GM12878 (cell line): Measurements from ENCODE around the gene FRMPD2. TPM values are rescaled to one million over a fixed set of nuclear protein-coding genes. Genes with fewer than 3 reads are reported as not detected.

Source experiments
- ATAC-seq: fragments of 200-7000 bp; cut with Tn5 transposase; 3 replicates; pipeline ENCODE4 v1.9.1; 2020; ENCODE audit warnings: mild to moderate bottlenecking, moderate library complexity
- BruUV-seq: library from RNA; stranded (reverse); fragments of 400-500 nt; replicated peaks from 2 replicates; lab custom pipeline; 2021; lab: Mats Ljungman, UMichigan
- CTCF ChIA-PET: fragments of 300-600 bp; sonication (Branson Sonifier 250); formaldehyde crosslinking; extraction: SDS; loops from one replicate; lab custom pipeline; 2021; ENCODE audit warnings: inconsistent platforms; lab: Yijun Ruan, JAX
- POLR2A ChIA-PET: fragments of 350-600 bp; formaldehyde crosslinking; extraction: SDS; loops from one replicate; lab custom pipeline; 2021; ENCODE audit warnings: inconsistent platforms; lab: Charles Lee
- RAD21 ChIA-PET: fragments of 300-600 bp; sonication (Branson Sonifier 250); formaldehyde crosslinking; loops from one replicate; lab custom pipeline; 2023; ENCODE audit warnings: antibody characterized with exemption; ENCODE audit not compliant: unreplicated experiment; lab: Charles Lee
- SMC1A ChIA-PET: fragments of 300-600 bp; sonication (Branson Sonifier 250); formaldehyde crosslinking; loops from one replicate; lab custom pipeline; 2023; ENCODE audit not compliant: unreplicated experiment, uncharacterized antibody; lab: Charles Lee
- DNase-seq: peaks from one replicate; pipeline ENCODE4 v3.0.0-alpha.2; 2011; ENCODE audit warnings: low read depth, low spot score
- FAIRE-seq: peaks from 3 replicates; lab custom pipeline; 2011; peaks lifted over from hg19 to GRCh38; lab: Jason Lieb, UNC
- H2AFZ ChIP-seq: 2 replicates; pipeline ENCODE4 v1.6.0; 2011; ENCODE audit warnings: low read depth, low read length, control low read depth; ENCODE audit not compliant: control insufficient read depth
- H3K27ac ChIP-seq: 2 replicates; pipeline ENCODE4 v1.5.1; 2011; ENCODE audit warnings: control low read depth; ENCODE audit not compliant: control insufficient read depth, insufficient read depth
- H3K27me3 ChIP-seq, 2 experiments: replicated peaks in 1 of 2; 2 replicates each; pipeline versions ENCODE4 v1.6.0 to v1.6.1; 2011; ENCODE audit warnings: low read length in 1 of 2; ENCODE audit not compliant: control insufficient read depth in 2 of 2, insufficient read depth in 2 of 2
- H3K36me3 ChIP-seq, 2 experiments: 2 replicates each; pipeline ENCODE4 v1.5.1; 2011; ENCODE audit warnings: low read length in 1 of 2; ENCODE audit not compliant: control insufficient read depth in 2 of 2, insufficient read depth in 2 of 2
- H3K4me1 ChIP-seq: 2 replicates; pipeline ENCODE4 v1.6.1; 2011; ENCODE audit warnings: mild to moderate bottlenecking, low read length, moderate library complexity, mixed read lengths; ENCODE audit not compliant: control insufficient read depth, insufficient read depth
- H3K4me2 ChIP-seq: 2 replicates; pipeline ENCODE4 v1.6.0; 2011; ENCODE audit warnings: control low read depth; ENCODE audit not compliant: control insufficient read depth, insufficient read depth
- H3K4me3 ChIP-seq: fragments of 200-600 bp; sonication (generic); 2 replicates; pipeline ENCODE4 v1.5.1; 2016
- H3K79me2 ChIP-seq: 2 replicates; pipeline ENCODE4 v1.6.0; 2011; ENCODE audit warnings: low read length; ENCODE audit not compliant: control insufficient read depth, insufficient read depth
- H3K9ac ChIP-seq: 2 replicates; pipeline ENCODE4 v1.8.0; 2011; ENCODE audit warnings: low read length, control low read depth, mixed read lengths; ENCODE audit not compliant: control insufficient read depth, insufficient read depth
- H3K9me3 ChIP-seq: replicated peaks from 3 replicates; pipeline ENCODE4 v1.5.1; 2011; ENCODE audit warnings: mild to moderate bottlenecking, low read length; ENCODE audit not compliant: control insufficient read depth, insufficient read depth
- H4K20me1 ChIP-seq: 2 replicates; pipeline ENCODE4 v1.6.0; 2011; ENCODE audit not compliant: control insufficient read depth, insufficient read depth
- CBX5 ChIP-seq: sonication (generic); IDR thresholded peaks from 2 replicates; pipeline ENCODE4 v1.6.1; 2016; ENCODE audit warnings: low read depth, moderate library complexity, mild to moderate bottlenecking, inconsistent platforms
- E4F1 ChIP-seq: fragments of 450-650 bp; IDR thresholded peaks from 2 replicates; pipeline ENCODE4 v1.6.1; 2018; ENCODE audit warnings: borderline replicate concordance, mild to moderate bottlenecking; ENCODE audit not compliant: partially characterized antibody
- MXI1 ChIP-seq: fragments of 150-350 bp; IDR thresholded peaks from 2 replicates; pipeline ENCODE4 v1.6.1; 2011; ENCODE audit warnings: low read depth, mild to moderate bottlenecking, inconsistent platforms, low read length, improper control_type of control experiment
- NFYA ChIP-seq: IDR thresholded peaks from 2 replicates; pipeline ENCODE4 v1.6.1; 2011; ENCODE audit warnings: low read depth, mild to moderate bottlenecking, low read length, improper control_type of control experiment, borderline replicate concordance
- PAX8 ChIP-seq: fragments of 450-650 bp; IDR thresholded peaks from 2 replicates; pipeline ENCODE4 v1.6.1; 2017; ENCODE audit warnings: mild to moderate bottlenecking, moderate library complexity
- POLR2AphosphoS2 ChIP-seq: IDR thresholded peaks from 2 replicates; pipeline ENCODE4 v1.6.1; 2011; ENCODE audit warnings: low read depth, mild to moderate bottlenecking, low read length, improper control_type of control experiment, moderate library complexity
- RAD51 ChIP-seq: fragments of 450-650 bp; IDR thresholded peaks from 2 replicates; pipeline ENCODE4 v1.6.1; 2016; ENCODE audit warnings: moderate library complexity, mild to moderate bottlenecking, inconsistent platforms
- RBBP5 ChIP-seq: fragments of 200-600 bp; sonication (generic); conservative IDR thresholded peaks from 2 replicates; pipeline ENCODE4 v1.6.1; 2016
- RUNX3 ChIP-seq: IDR thresholded peaks from 2 replicates; pipeline ENCODE4 v1.6.1; 2012; ENCODE audit warnings: low read length, inconsistent platforms
- SIX5 ChIP-seq: IDR thresholded peaks from 2 replicates; pipeline ENCODE4 v1.6.1; 2011; ENCODE audit warnings: mild to moderate bottlenecking, low read depth, low read length, moderate library complexity; ENCODE audit not compliant: severe bottlenecking
- SKIL ChIP-seq: fragments of 450-650 bp; IDR thresholded peaks from 2 replicates; pipeline ENCODE4 v1.6.1; 2017; ENCODE audit warnings: mild to moderate bottlenecking, low read depth, inconsistent platforms; ENCODE audit not compliant: poor library complexity, severe bottlenecking
- SMAD1 ChIP-seq: fragments of 450-650 bp; IDR thresholded peaks from 2 replicates; pipeline ENCODE4 v1.6.1; 2018; ENCODE audit warnings: mild to moderate bottlenecking, low read depth; ENCODE audit not compliant: partially characterized antibody
- SMARCA5 ChIP-seq: fragments of 450-650 bp; IDR thresholded peaks from 2 replicates; pipeline ENCODE4 v1.6.1; 2017; ENCODE audit warnings: mild to moderate bottlenecking
- TARDBP ChIP-seq: IDR thresholded peaks from 2 replicates; pipeline ENCODE4 v1.6.1; 2016; ENCODE audit warnings: borderline replicate concordance
- WGBS: methylation state at CpG from one replicate; pipeline ENCODE4 v1.1.6; 2016; ENCODE audit warnings: low lambda C conversion rate; ENCODE audit not compliant: insufficient replicate concordance, insufficient coverage; ENCODE audit errors: missing lambda C conversion rate; 5-methylcytosine and 5-hydroxymethylcytosine counted together
- in situ Hi-C: fragments of 300-500 bp; cut with MboI; formaldehyde crosslinking; loops from 9 replicates; pipeline ENCODE4 v1.14.3; 2018; ENCODE audit warnings: mixed read lengths
- intact Hi-C: fragments of 100-400 bp; cut with micrococcal nuclease; formaldehyde crosslinking; loops from one replicate; pipeline ENCODE4 v1.14.2; 2022; ENCODE audit not compliant: unreplicated experiment
- polyA plus RNA-seq, 11 experiments: library from polyadenylated mRNA; depleted of rRNA in 4 of 11; unstranded in 6 of 11; stranded (reverse) in 5 of 11; fragments of >200 nt; fragmentation: Nextera tagmentation in 4 of 11; fragmentation: Illumina TruSeq in 1 of 11; extraction: Ambion mirVana in 4 of 11; extraction: Trizol in 1 of 11; gene quantifications; 1 replicate in 1 of 11; 2 replicates in 10 of 11; pipeline versions ENCODE4 v1.2.1 to v1.2.3, GENCODE V29; 2011 to 2016; ENCODE audit warnings: inconsistent platforms in 2 of 11, missing spikeins in 2 of 11, low read depth in 1 of 11
- total RNA-seq, 4 experiments: library from RNA; depleted of rRNA in 3 of 4; stranded (reverse); fragments of >200 nt in 3 of 4; fragmentation: Illumina TruSeq in 1 of 4; extraction: Trizol in 1 of 4; gene quantifications; 2 replicates each; pipeline versions ENCODE4 v1.2.1 to v1.2.3, GENCODE V29; 2013 to 2021
- TF ChIP-seq, protein P1 (sequence below): fragments of 450-650 bp; IDR thresholded peaks from 2 replicates; pipeline ENCODE4 v1.6.1; 2016; ENCODE audit warnings: mild to moderate bottlenecking

FRMPD2 gene
- total and polyA plus RNA-seq, 10 of the 15 experiments (the other 5 are each of a cell fraction or from before 2014, with no cell fraction given) = 0.38 to 5.7 (median 1.4) TPM

DNA sequence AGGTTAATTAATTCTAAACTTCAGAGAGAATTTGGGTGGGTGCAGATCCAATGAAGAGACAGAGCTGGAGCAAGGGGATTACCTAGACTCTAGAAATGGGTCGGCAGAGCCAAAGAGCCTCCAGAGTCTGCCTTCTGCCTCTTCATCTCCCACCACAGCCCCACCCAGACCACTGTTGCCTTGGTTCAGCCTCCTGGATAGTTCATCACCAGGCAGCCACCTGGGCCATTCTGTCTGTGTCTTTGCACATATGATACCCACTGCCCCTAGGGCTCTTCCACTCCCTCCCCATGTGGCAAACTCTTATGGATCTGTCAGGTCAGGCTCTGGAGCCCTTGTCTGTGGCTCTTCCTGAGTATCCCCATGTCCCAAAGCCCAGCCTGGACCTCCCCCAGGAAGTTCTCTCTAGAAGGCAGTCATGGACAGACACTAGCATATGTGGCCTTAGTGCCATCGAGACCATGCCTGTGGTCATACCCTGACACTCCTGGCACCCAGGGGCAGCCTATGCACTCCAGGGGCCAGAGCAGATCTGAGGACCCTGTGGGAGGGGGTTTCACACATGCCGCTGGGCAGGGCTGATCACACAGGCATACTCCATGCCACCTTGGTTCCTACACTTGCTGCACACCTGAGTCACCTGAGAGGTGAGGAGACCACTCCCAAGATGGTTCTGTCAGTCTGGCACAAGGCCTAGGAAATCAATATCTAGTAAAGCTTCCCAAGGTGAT lies 41.6 kb downstream of the FRMPD2 start:
- RAD21 ChIA-PET = no interaction called here
- TF ChIP-seq MXI1 (no peak), RUNX3 (no peak), CBX5 (no peak), SIX5 (no peak), SMAD1 (no peak), RAD51 (no peak), TARDBP (no peak), PAX8 (no peak), SMARCA5 (no peak), SKIL (no peak), RBBP5 (no peak), E4F1 (no peak), NFYA (no peak), POLR2AphosphoS2 (no peak)
- TF ChIP-seq, protein P1, sequence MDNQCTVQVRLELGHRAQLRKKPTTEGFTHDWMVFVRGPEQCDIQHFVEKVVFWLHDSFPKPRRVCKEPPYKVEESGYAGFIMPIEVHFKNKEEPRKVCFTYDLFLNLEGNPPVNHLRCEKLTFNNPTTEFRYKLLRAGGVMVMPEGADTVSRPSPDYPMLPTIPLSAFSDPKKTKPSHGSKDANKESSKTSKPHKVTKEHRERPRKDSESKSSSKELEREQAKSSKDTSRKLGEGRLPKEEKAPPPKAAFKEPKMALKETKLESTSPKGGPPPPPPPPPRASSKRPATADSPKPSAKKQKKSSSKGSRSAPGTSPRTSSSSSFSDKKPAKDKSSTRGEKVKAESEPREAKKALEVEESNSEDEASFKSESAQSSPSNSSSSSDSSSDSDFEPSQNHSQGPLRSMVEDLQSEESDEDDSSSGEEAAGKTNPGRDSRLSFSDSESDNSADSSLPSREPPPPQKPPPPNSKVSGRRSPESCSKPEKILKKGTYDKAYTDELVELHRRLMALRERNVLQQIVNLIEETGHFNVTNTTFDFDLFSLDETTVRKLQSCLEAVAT = no peak
- TF ChIP-seq, all 136 proteins: peak for 0
- DNase-seq (no peak), FAIRE-seq (no peak), ATAC-seq (no peak)
- Histone ChIP-seq H3K27ac (no peak overlapping the region), H3K27me3 (no peaks in the 10 kb centered on the region), H3K4me1 (peaks cover 16% of the 10 kb centered on the region), H2AFZ (no peak overlapping the region), H3K9me3 (no peaks in the 10 kb centered on the region), H3K4me3 (no peak overlapping the region), H3K4me2 (no peak overlapping the region), H3K36me3 (no peaks in the 10 kb centered on the region), H4K20me1 (no peaks in the 10 kb centered on the region), H3K79me2 (no peaks in the 10 kb centered on the region), H3K9ac (no peak overlapping the region)
- POLR2A ChIA-PET = interaction anchor here (0.5 to 2.0 kb wide), 2 partner anchors 47 to 54 kb away, joined by 7 to 9 read pairs; no protein-coding TSS in a partner anchor
- BruUV-seq = no TSS peak
- 98% methylated on average over 3 of the region's 3 CpGs for WGBS
- CTCF ChIA-PET = interaction anchor here (1.0 kb wide), 1 partner anchor 28 kb away, joined by 3 read pairs; no protein-coding TSS in a partner anchor
- SMC1A ChIA-PET = interaction anchor here (1.1 to 2.1 kb wide), 3 partner anchors 23 to 55 kb away, joined by 3 to 5 read pairs (median 4); no protein-coding TSS in a partner anchor
- in situ Hi-C loops = no loop called here
- intact Hi-C loops = no loop called here
